ENCODE data around the gene RTTN. TPM values are rescaled to one million over a fixed set of nuclear protein-coding genes. Genes with fewer than 3 reads are reported as not detected.

Gene RTTN
- total and polyA plus RNA-seq, 2 donors from 2014 or later: 6.3 to 12.3 TPM

- Histone ChIP-seq H3K4me1 (ENCODE audit: control insufficient read depth in 2 of 3, insufficient read depth in 2 of 3, low read depth in 1 of 3, low read length in 3 of 3) (no peaks in the 10 kb centered on the region), H3K4me3 (ENCODE audit: low read length in 3 of 3) (no peak overlapping the region), H3K27me3 (ENCODE audit: control insufficient read depth, insufficient read depth, low read length) (no peaks in the 10 kb centered on the region), H3K9ac (ENCODE audit: low read length in 3 of 3) (no peak overlapping the region), H3K9me3 (ENCODE audit: control insufficient read depth in 2 of 3, insufficient read depth in 1 of 3, low read length in 3 of 3) (no peaks in the 10 kb centered on the region), H3K36me3 (ENCODE audit: control insufficient read depth in 2 of 3, insufficient read depth in 3 of 3, low read length in 3 of 3) (peaks cover 0 to 4% (median 0%) of the 10 kb centered on the region in 3 donors), H3K27ac (ENCODE audit: low read depth in 2 of 2, low read length in 2 of 2) (no peak overlapping the region)
- DNase-seq (no peak), FAIRE-seq (no peak)
- intact Hi-C loops (cut with DNase I): no loop called here
- no peak for TF ChIP-seq CTCF (IDR thresholded peaks at IDR 0.05; ENCODE audit: borderline replicate concordance, extremely low read depth, insufficient read depth)
Observed at GRCh38 chr18:70041459-70042050, 163.9 kb downstream of the RTTN start.

GRCh38 chr18:70039186-70039585 is 166.3 kb downstream of the RTTN start:
- TF ChIP-seq CTCF (IDR thresholded peaks at IDR 0.05; ENCODE audit: borderline replicate concordance, extremely low read depth, insufficient read depth): no peak
- Histone ChIP-seq H3K27me3 (ENCODE audit: control insufficient read depth, insufficient read depth, low read length) (no peaks in the 10 kb centered on the region), H3K4me1 (ENCODE audit: control insufficient read depth in 2 of 3, insufficient read depth in 2 of 3, low read depth in 1 of 3, low read length in 3 of 3) (no peaks in the 10 kb centered on the region), H3K36me3 (ENCODE audit: control insufficient read depth in 2 of 3, insufficient read depth in 3 of 3, low read length in 3 of 3) (peaks cover 0 to 4% (median 0%) of the 10 kb centered on the region in 3 donors), H3K9me3 (ENCODE audit: control insufficient read depth in 2 of 3, insufficient read depth in 1 of 3, low read length in 3 of 3) (no peaks in the 10 kb centered on the region), H3K4me3 (ENCODE audit: low read length in 3 of 3) (no peak overlapping the region), H3K9ac (ENCODE audit: low read length in 3 of 3) (no peak overlapping the region), H3K27ac (ENCODE audit: low read depth in 2 of 2, low read length in 2 of 2) (no peak overlapping the region)
- DNase-seq: no peak
- intact Hi-C loops (cut with DNase I): no loop called here
- no peak for FAIRE-seq

GRCh38 chr18:70037431-70038061 is 167.9 kb downstream of the RTTN start:
- FAIRE-seq (no peak), DNase-seq (no peak)
- no peak overlapping the region for H3K27ac ChIP-seq (ENCODE audit: low read depth in 2 of 2, low read length in 2 of 2)
- no peak overlapping the region for H3K4me3 ChIP-seq (ENCODE audit: low read length in 3 of 3)
- no peaks in the 10 kb centered on the region for H3K4me1 ChIP-seq (ENCODE audit: control insufficient read depth in 2 of 3, insufficient read depth in 2 of 3, low read depth in 1 of 3, low read length in 3 of 3)
- H3K27me3 ChIP-seq (ENCODE audit: control insufficient read depth, insufficient read depth, low read length): no peaks in the 10 kb centered on the region
- intact Hi-C loops (cut with DNase I): no loop called here
- no peaks in the 10 kb centered on the region for H3K9me3 ChIP-seq (ENCODE audit: control insufficient read depth in 2 of 3, insufficient read depth in 1 of 3, low read length in 3 of 3)
- TF ChIP-seq CTCF (IDR thresholded peaks at IDR 0.05; ENCODE audit: borderline replicate concordance, extremely low read depth, insufficient read depth): no peak
- no peak overlapping the region for H3K9ac ChIP-seq (ENCODE audit: low read length in 3 of 3)
- peaks cover 0 to 4% (median 0%) of the 10 kb centered on the region in 3 donors for H3K36me3 ChIP-seq (ENCODE audit: control insufficient read depth in 2 of 3, insufficient read depth in 3 of 3, low read length in 3 of 3)

All from kidney (tissue), 14 donors.